GM13976 (cell line): Measurements from ENCODE around the gene RPA4.

Experiments
- DNase-seq: peaks from one replicate; pipeline ENCODE4 v3.0.0; 2012; ENCODE audit warnings: low spot score
- CTCF ChIP-seq: IDR thresholded peaks from 2 replicates; pipeline ENCODE4 v1.5.1; 2012; ENCODE audit warnings: borderline replicate concordance, mild to moderate bottlenecking; ENCODE audit not compliant: insufficient read depth; ENCODE audit errors: extremely low read depth, missing control alignments, control extremely low read depth
- in situ Hi-C: fragments of 300-500 bp; cut with MboI; formaldehyde crosslinking; loops from one replicate; pipeline ENCODE4 v1.12.0; 2022; ENCODE audit warnings: low sequenced_read_pairs, mixed read lengths, inconsistent platforms; ENCODE audit not compliant: unreplicated experiment

RPA4 gene

GRCh38 chrX:96929036-96929435 is 45.3 kb downstream of the RPA4 start:
- no peak for DNase-seq
- in situ Hi-C loops = no loop called here
- no peak for TF ChIP-seq CTCF
